HepG2 (cell line): ENCODE results near the gene KLF5. TPM values are rescaled to one million over a fixed set of nuclear protein-coding genes. Genes with fewer than 3 reads are reported as not detected.

Source experiments
- ATAC-seq: fragments of 200-7000 bp; cut with Tn5 transposase; 3 replicates; pipeline ENCODE4 v1.9.1; 2020; ENCODE audit warnings: mild to moderate bottlenecking, moderate library complexity
- BruUV-seq: library from RNA; stranded (reverse); fragments of 400-500 nt; replicated peaks from 2 replicates; lab custom pipeline; 2021; lab: Mats Ljungman, UMichigan
- CTCF ChIA-PET: fragments of 300-600 bp; formaldehyde crosslinking; extraction: SDS; loops from one replicate; lab custom pipeline; 2021; ENCODE audit warnings: low total read pairs, inconsistent platforms, low intra/inter-chr PET ratio; lab: Yijun Ruan, JAX
- POLR2A ChIA-PET: fragments of 350-600 bp; sonication (Branson Sonifier 250); formaldehyde crosslinking; loops from one replicate; lab custom pipeline; 2020; ENCODE audit warnings: antibody characterized with exemption, inconsistent platforms; lab: Yijun Ruan, JAX
- DNase-seq: peaks from one replicate; pipeline ENCODE4 v3.0.0-alpha.2; 2015; ENCODE audit warnings: low spot score
- FAIRE-seq: peaks from 3 replicates; lab custom pipeline; 2011; peaks lifted over from hg19 to GRCh38; lab: Jason Lieb, UNC
- H2AFZ ChIP-seq: one replicate; pipeline ENCODE4 v1.6.1; 2011; ENCODE audit warnings: low read length, inconsistent platforms
- H3K27ac ChIP-seq: fragments of 300-600 bp; 3 replicates; pipeline ENCODE4 v1.8.0; 2011; ENCODE audit warnings: mixed run types, mild to moderate bottlenecking, mixed read lengths, low read length, inconsistent platforms; ENCODE audit not compliant: insufficient read depth; ENCODE audit errors: extremely low read length
- H3K27me3 ChIP-seq, 2 experiments: fragments of 200-600 bp in 1 of 2; 2 replicates in 1 of 2; 3 replicates in 1 of 2; pipeline versions ENCODE4 v1.6.0 to v1.8.0; 2011; ENCODE audit warnings: low read length in 2 of 2, mild to moderate bottlenecking in 2 of 2, moderate library complexity in 2 of 2, inconsistent platforms in 1 of 2; ENCODE audit not compliant: insufficient read depth in 2 of 2, control insufficient read depth in 1 of 2
- H3K36me3 ChIP-seq, 2 experiments: fragments of 200-600 bp in 1 of 2; replicated peaks in 1 of 2; 2 replicates in 1 of 2; 3 replicates in 1 of 2; pipeline versions ENCODE4 v1.5.1 to v1.8.0; 2011; ENCODE audit warnings: low read length in 2 of 2, inconsistent platforms in 1 of 2; ENCODE audit not compliant: insufficient read depth in 2 of 2, control insufficient read depth in 1 of 2
- H3K4me1 ChIP-seq: 2 replicates; pipeline ENCODE4 v1.5.1; 2012; ENCODE audit warnings: low read length, inconsistent platforms; ENCODE audit not compliant: insufficient read depth
- H3K4me2 ChIP-seq: 2 replicates; pipeline ENCODE4 v1.6.0; 2011; ENCODE audit warnings: low read depth, low read length, inconsistent platforms
- H3K4me3 ChIP-seq, 3 experiments: fragments of 200-600 bp in 1 of 3; sonication (generic), shearing (Covaris generic) in 1 of 3; replicated peaks in 1 of 3; 2 replicates each; pipeline ENCODE4 v1.5.1; 2011 to 2016; ENCODE audit warnings: low read length in 3 of 3, inconsistent platforms in 2 of 3, low read depth in 2 of 3, mild to moderate bottlenecking in 2 of 3, control low read depth in 1 of 3, mixed read lengths in 1 of 3; ENCODE audit not compliant: insufficient read depth in 1 of 3
- H3K79me2 ChIP-seq: one replicate; pipeline ENCODE4 v1.6.1; 2011; ENCODE audit warnings: low read length, inconsistent platforms; ENCODE audit not compliant: insufficient read depth
- H3K9ac ChIP-seq: 2 replicates; pipeline ENCODE4 v1.6.0; 2011; ENCODE audit warnings: mild to moderate bottlenecking, low read depth, low read length, inconsistent platforms; ENCODE audit not compliant: insufficient read depth
- H3K9me3 ChIP-seq: 2 replicates; pipeline ENCODE4 v1.5.1; 2012; ENCODE audit warnings: mild to moderate bottlenecking, low read length
- H4K20me1 ChIP-seq: 2 replicates; pipeline ENCODE4 v1.6.0; 2011; ENCODE audit warnings: inconsistent platforms, mild to moderate bottlenecking, low read length, moderate library complexity; ENCODE audit not compliant: insufficient read depth
- DR1 ChIP-seq: sonication (generic); formaldehyde crosslinking; IDR thresholded peaks from 2 replicates; pipeline ENCODE4 v1.8.0; 2021; ENCODE audit warnings: mild to moderate bottlenecking, missing genetic modification reagents, inconsistent platforms
- HOXD1 ChIP-seq: sonication (generic); formaldehyde crosslinking; IDR thresholded peaks from 2 replicates; pipeline ENCODE4 v1.5.0; 2020; ENCODE audit warnings: missing genetic modification reagents
- ISX ChIP-seq: sonication (generic); formaldehyde crosslinking; conservative IDR thresholded peaks from 2 replicates; pipeline ENCODE4 v1.5.0; 2020; ENCODE audit warnings: missing genetic modification reagents
- RARA ChIP-seq: IDR thresholded peaks from 2 replicates; pipeline ENCODE4 v1.6.1; 2016; ENCODE audit warnings: missing genetic modification reagents, missing compliant biosample characterization
- SIN3A ChIP-seq: IDR thresholded peaks from 2 replicates; pipeline ENCODE4 v1.6.1; 2011; ENCODE audit warnings: low read depth, mild to moderate bottlenecking, control low read depth, low read length, borderline replicate concordance
- SMARCC2 ChIP-seq: fragments of 450-650 bp; IDR thresholded peaks from 2 replicates; pipeline ENCODE4 v1.6.1; 2017; ENCODE audit warnings: antibody characterized with exemption, mild to moderate bottlenecking
- SP2 ChIP-seq: sonication (generic); formaldehyde crosslinking; IDR thresholded peaks from 2 replicates; pipeline ENCODE4 v1.5.1; 2020; ENCODE audit warnings: mild to moderate bottlenecking, missing genetic modification reagents
- ZBTB26 ChIP-seq: IDR thresholded peaks from 2 replicates; pipeline ENCODE4 v1.6.1; 2016; ENCODE audit warnings: missing compliant biosample characterization, missing genetic modification reagents, borderline replicate concordance
- ZNF512 ChIP-seq: sonication (generic); formaldehyde crosslinking; IDR thresholded peaks from 2 replicates; pipeline ENCODE4 v1.4.0; 2020; ENCODE audit warnings: mild to moderate bottlenecking, missing genetic modification reagents
- ZNF589 ChIP-seq: sonication (generic); formaldehyde crosslinking; conservative IDR thresholded peaks from 2 replicates; pipeline ENCODE4 v1.8.0; 2022; ENCODE audit warnings: mild to moderate bottlenecking, moderate library complexity, missing genetic modification reagents
- ZNF691 ChIP-seq: sonication (generic); formaldehyde crosslinking; IDR thresholded peaks from 2 replicates; pipeline ENCODE4 v1.4.0; 2020; ENCODE audit warnings: missing genetic modification reagents, low read depth, mild to moderate bottlenecking, borderline replicate concordance
- WGBS: methylation state at CpG from one replicate; pipeline ENCODE4 v1.1.6; 2017; ENCODE audit warnings: low lambda C conversion rate; 5-methylcytosine and 5-hydroxymethylcytosine counted together
- in situ Hi-C: cut with HindIII; loops from 2 replicates; pipeline ENCODE4 v1.10.0; 2017; ENCODE audit warnings: low pct_unique_long_range_greater_than_20kb; ENCODE audit not compliant: extremely low pct_ligation_motif_present
- intact Hi-C: fragments of 100-400 bp; cut with micrococcal nuclease; formaldehyde crosslinking; loops from one replicate; pipeline ENCODE4 v1.10.0; 2022; ENCODE audit not compliant: unreplicated experiment
- polyA plus RNA-seq, 8 experiments: library from polyadenylated mRNA; depleted of rRNA in 3 of 8; stranded (reverse) in 7 of 8; unstranded in 1 of 8; fragments of >200 nt; fragmentation: Illumina TruSeq in 4 of 8; extraction: Trizol in 4 of 8; gene quantifications; 2 replicates each; pipeline versions ENCODE4 v1.2.1 to v1.2.3, GENCODE V29; 2011 to 2016; ENCODE audit warnings: low read depth in 4 of 8, missing spikeins in 1 of 8, mixed read lengths in 1 of 8; ENCODE audit not compliant: insufficient read depth in 1 of 8
- total RNA-seq, 5 experiments: library from RNA; depleted of rRNA; stranded (reverse); fragments of >200 nt; fragmentation: Illumina TruSeq; extraction: Trizol; gene quantifications; 2 replicates each; pipeline ENCODE4 v1.2.3, GENCODE V29; 2016; ENCODE audit warnings: low read depth in 1 of 5

The KLF5 gene
- total and polyA plus RNA-seq, 2 of the 13 experiments (the other 11 are each of a cell fraction or from before 2014, with no cell fraction given), result 1.7 to 9.2 TPM

GRCh38 chr13:73058432-73058735 lies 421 bp upstream of the KLF5 start:
- in situ Hi-C loops (loop anchor here (25.0 kb wide), 1 partner anchor 354 kb away; no protein-coding TSS in a partner anchor), intact Hi-C loops (loop anchor here (2.0 to 5.0 kb wide), 3 partner anchors 152 to 359 kb away; no protein-coding TSS in a partner anchor)
- peaks cover 0 to 17% of the 10 kb centered on the region in 2 experiments; a peak in 3 of 5 replicates for H3K27me3 ChIP-seq
- H4K20me1 ChIP-seq, result no peaks in the 10 kb centered on the region
- H2AFZ ChIP-seq, result peak overlapping the region; percentile 35
- DNase-seq (no peak), FAIRE-seq (no peak), ATAC-seq (no peak)
- peak overlapping the region; percentile 52 to 73 (median 68); a peak in 5 of 6 replicates for H3K4me3 ChIP-seq
- peaks cover 2% of the 10 kb centered on the region for H3K79me2 ChIP-seq
- peaks cover 3 to 7% of the 10 kb centered on the region in 2 experiments; a peak in 3 of 5 replicates for H3K36me3 ChIP-seq
- no TSS peak for BruUV-seq
- TF ChIP-seq SP2 (CRISPR knock-in tag) (no peak), DR1 (CRISPR knock-in tag) (no peak), ZNF512 (0 out of 2 replicates have a peak, but pooled peaks have one; percentile 42), ISX (CRISPR knock-in tag) (no peak), ZNF691 (CRISPR knock-in tag) (no peak), ZNF589 (peak; percentile 66; the same call in 1 of the 2 replicates), SIN3A (0 out of 2 replicates have a peak, but pooled peaks have one; percentile 1), HOXD1 (CRISPR knock-in tag) (no peak), ZBTB26 (CRISPR knock-in tag) (no peak), RARA (no peak), SMARCC2 (no peak)
- peaks cover 36% of the 10 kb centered on the region for H3K4me1 ChIP-seq
- H3K27ac ChIP-seq, result no peak overlapping the region
- ChIA-PET CTCF (no interaction called here), POLR2A (interaction anchor here (0.9 kb wide), 1 partner anchor 23 kb away, joined by 3 read pairs; no protein-coding TSS in a partner anchor)
- H3K4me2 ChIP-seq, result peak overlapping the region; percentile 83
- 12% methylated on average over 8 of the region's 8 CpGs for WGBS
- H3K9ac ChIP-seq, result peak overlapping the region; percentile 24; the same call in 1 of the 2 replicates
- no peaks in the 10 kb centered on the region for H3K9me3 ChIP-seq
